Loucy (cell line): ENCODE results near the gene ATP8A2.
"Not testable (repeated sequence)": the region's sequence is repeated elsewhere in the genome, so short reads cannot be mapped to it uniquely, and the experiment has no call there.

Source experiments
- H2AFZ ChIP-seq: fragments of 200-600 bp; sonication (generic); 2 replicates; pipeline ENCODE4 v1.6.0; 2016; ENCODE audit warnings: antibody characterized with exemption, mild to moderate bottlenecking, low read length, moderate library complexity
- H3F3A ChIP-seq: fragments of 200-600 bp; 2 replicates; pipeline ENCODE4 v1.6.0; 2016; ENCODE audit warnings: antibody characterized with exemption, low read depth, mild to moderate bottlenecking
- H3K27me3 ChIP-seq: fragments of 200-600 bp; sonication (generic); 2 replicates; pipeline ENCODE4 v1.6.1; 2014; ENCODE audit warnings: low read length, mild to moderate bottlenecking; ENCODE audit not compliant: insufficient read depth, poor library complexity, severe bottlenecking
- H3K36me3 ChIP-seq: fragments of 200-600 bp; sonication (generic); 2 replicates; pipeline ENCODE4 v1.6.1; 2016; ENCODE audit warnings: low read length; ENCODE audit not compliant: insufficient read depth
- H3K4me1 ChIP-seq: fragments of 200-600 bp; sonication (generic); 2 replicates; pipeline ENCODE4 v1.5.1; 2014; ENCODE audit warnings: low read length, mild to moderate bottlenecking; ENCODE audit not compliant: insufficient read depth, poor library complexity, severe bottlenecking
- H3K4me2 ChIP-seq: fragments of 200-600 bp; sonication (generic); 2 replicates; pipeline ENCODE4 v1.6.0; 2014; ENCODE audit warnings: antibody characterized with exemption, low read length, low read depth, mild to moderate bottlenecking; ENCODE audit not compliant: poor library complexity, severe bottlenecking
- H3K4me3 ChIP-seq: fragments of 200-600 bp; sonication (generic); 2 replicates; pipeline ENCODE4 v1.5.1; 2014; ENCODE audit warnings: low read length, mild to moderate bottlenecking, mixed read lengths; ENCODE audit not compliant: poor library complexity, severe bottlenecking
- H3K79me2 ChIP-seq: fragments of 200-600 bp; sonication (generic); 2 replicates; pipeline ENCODE4 v1.6.1; 2014; ENCODE audit warnings: low read length; ENCODE audit not compliant: insufficient read depth
- H3K9ac ChIP-seq: fragments of 200-600 bp; sonication (generic); 2 replicates; pipeline ENCODE4 v1.6.0; 2014; ENCODE audit warnings: mild to moderate bottlenecking, low read depth, low read length, moderate library complexity; ENCODE audit not compliant: poor library complexity, severe bottlenecking
- H3K9me2 ChIP-seq: fragments of 200-600 bp; sonication (generic); replicated peaks from 2 replicates; pipeline ENCODE4 v1.6.1; 2016; ENCODE audit warnings: low read depth, low read length, mixed read lengths
- H3K9me3 ChIP-seq: fragments of 200-600 bp; sonication (generic); 2 replicates; pipeline ENCODE4 v1.6.1; 2014; ENCODE audit warnings: mild to moderate bottlenecking, antibody characterized with exemption, low read length, low read depth; ENCODE audit not compliant: insufficient read depth
- H4K20me1 ChIP-seq: fragments of 200-600 bp; sonication (generic); 2 replicates; pipeline ENCODE4 v1.6.0; 2014; ENCODE audit warnings: antibody characterized with exemption, low read length, mild to moderate bottlenecking; ENCODE audit not compliant: insufficient read depth, poor library complexity, severe bottlenecking
- CTCF ChIP-seq: fragments of 200-600 bp; sonication (generic); conservative IDR thresholded peaks from 2 replicates; pipeline ENCODE4 v1.5.1; 2014; ENCODE audit warnings: mild to moderate bottlenecking, antibody characterized with exemption, low read length
- EZH2phosphoT487 ChIP-seq: fragments of 200-600 bp; IDR thresholded peaks from 2 replicates; pipeline ENCODE4 v1.6.1; 2018; ENCODE audit warnings: antibody characterized with exemption, mild to moderate bottlenecking, moderate library complexity, borderline replicate concordance

Gene ATP8A2

DNA sequence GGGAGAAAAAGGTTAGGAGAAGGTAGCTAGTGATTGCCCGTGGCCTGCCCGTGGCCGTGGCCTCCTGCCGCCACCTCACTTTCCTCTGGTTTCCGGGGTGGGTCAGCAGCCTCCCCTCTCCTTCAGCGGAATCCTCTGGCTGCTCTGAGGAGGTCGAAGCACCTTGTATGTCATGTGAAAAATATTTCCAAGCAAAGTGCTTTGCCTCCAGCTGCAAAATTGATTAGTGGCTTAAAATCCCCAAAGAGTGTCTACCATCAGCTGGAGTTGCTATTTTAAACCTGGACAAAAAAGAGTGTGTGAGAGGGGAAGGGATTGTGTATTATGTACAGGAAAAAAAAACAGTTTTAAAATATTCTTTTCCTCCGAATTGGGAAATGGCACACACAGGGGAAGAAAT, 697.9 kb downstream of the ATP8A2 start:
- not testable (repeated sequence) for H3K36me3 ChIP-seq, H3K9ac ChIP-seq, H2AFZ ChIP-seq, H3K9me2 ChIP-seq, H4K20me1 ChIP-seq, H3F3A ChIP-seq, H3K4me1 ChIP-seq, H3K4me2 ChIP-seq, H3K4me3 ChIP-seq, H3K79me2 ChIP-seq, H3K9me3 ChIP-seq, H3K27me3 ChIP-seq

- no peak overlapping the region for H3K9ac ChIP-seq
- peaks cover 12% of the 10 kb centered on the region for H3K4me1 ChIP-seq
- no peaks in the 10 kb centered on the region for H3K79me2 ChIP-seq
- H3K4me2 ChIP-seq: no peak overlapping the region
- H4K20me1 ChIP-seq: no peaks in the 10 kb centered on the region
- no peaks in the 10 kb centered on the region for H3K9me3 ChIP-seq
- no peaks in the 10 kb centered on the region for H3K36me3 ChIP-seq
- no peaks in the 10 kb centered on the region for H3K27me3 ChIP-seq
- H2AFZ ChIP-seq: no peak overlapping the region
- no peaks in the 10 kb centered on the region for H3K9me2 ChIP-seq
- TF ChIP-seq EZH2phosphoT487 (no peak), CTCF (no peak)
- no peaks in the 10 kb centered on the region for H3F3A ChIP-seq
- no peak overlapping the region for H3K4me3 ChIP-seq
These were observed 699.9 kb downstream of the ATP8A2 start for GRCh38 chr13:26071691-26072090.

- H2AFZ ChIP-seq, H3K4me2 ChIP-seq, H3K36me3 ChIP-seq, H3K79me2 ChIP-seq, H3F3A ChIP-seq, H3K27me3 ChIP-seq, H3K4me3 ChIP-seq, H3K9ac ChIP-seq, H4K20me1 ChIP-seq, H3K9me2 ChIP-seq, H3K9me3 ChIP-seq: not testable (repeated sequence)
- H3K4me1 ChIP-seq: peaks cover 12% of the 10 kb centered on the region
These were observed 700.6 kb downstream of the ATP8A2 start for GRCh38 chr13:26072335-26072734.

DNA sequence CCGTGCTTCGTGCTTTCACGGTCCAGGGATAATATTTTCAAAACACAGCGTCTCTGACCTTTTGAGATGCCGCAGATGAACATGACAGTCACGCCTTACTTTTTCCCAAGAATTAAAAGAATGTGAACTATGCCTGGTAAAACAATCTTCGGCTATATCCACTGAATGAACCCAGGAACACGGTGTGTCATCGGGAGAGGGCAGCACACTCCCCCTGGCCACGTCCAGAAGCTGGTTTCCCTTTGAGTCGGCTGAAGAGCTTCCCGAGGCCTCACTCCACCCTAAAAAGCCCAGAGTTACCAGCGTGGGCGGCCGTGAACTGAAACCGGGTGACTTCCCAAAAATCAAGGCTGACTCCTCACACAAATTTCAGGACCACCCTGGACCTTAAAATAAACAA, 702.9 kb downstream of the ATP8A2 start:
- TF ChIP-seq CTCF: no peak
- TF ChIP-seq EZH2phosphoT487: no peak
- H3K9me2 ChIP-seq: no peaks in the 10 kb centered on the region
- H3K4me3 ChIP-seq: no peak overlapping the region
- no peaks in the 10 kb centered on the region for H4K20me1 ChIP-seq
- no peaks in the 10 kb centered on the region for H3F3A ChIP-seq
- H3K9ac ChIP-seq: no peak overlapping the region
- H3K9me3 ChIP-seq: no peaks in the 10 kb centered on the region
- no peaks in the 10 kb centered on the region for H3K36me3 ChIP-seq
- no peak overlapping the region for H2AFZ ChIP-seq
- H3K4me2 ChIP-seq: no peak overlapping the region
- H3K4me1 ChIP-seq: peaks cover 5% of the 10 kb centered on the region
- H3K79me2 ChIP-seq: no peaks in the 10 kb centered on the region
- H3K27me3 ChIP-seq: peaks cover 3% of the 10 kb centered on the region
